Measurements from ENCODE around the gene ATP8B2.

- no peak for TF ChIP-seq CTCF (IDR thresholded peaks at IDR 0.05; ENCODE audit: low read depth, low read length)
- TF ChIP-seq EZH2phosphoT487 (IDR thresholded peaks at IDR 0.05; ENCODE audit: low read depth) = no peak
Observed at GRCh38 chr1:154304664-154305337, 20.5 kb upstream of the ATP8B2 start.

Measured in OCI-LY3 (cell line).